A673 (cell line): ENCODE measurements around the gene ZSWIM9. TPM values are rescaled to one million over a fixed set of nuclear protein-coding genes. Genes with fewer than 3 reads are reported as not detected.

Experiments used
- BruUV-seq: library from RNA; stranded (reverse); fragments of 400-500 nt; replicated peaks from 2 replicates; lab custom pipeline; 2021; lab: Mats Ljungman, UMichigan
- CTCF ChIA-PET: fragments of 300-600 bp; sonication (Branson Sonifier 250); formaldehyde crosslinking; loops from one replicate; lab custom pipeline; 2022; ENCODE audit warnings: antibody characterized with exemption; lab: Charles Lee
- POLR2A ChIA-PET: fragments of 300-600 bp; sonication (Branson Sonifier 250); formaldehyde crosslinking; loops from one replicate; lab custom pipeline; 2022; ENCODE audit warnings: antibody characterized with exemption; ENCODE audit not compliant: low non-redundant PET; lab: Charles Lee
- DNase-seq: peaks from one replicate; pipeline ENCODE4 v3.0.0-alpha.2; 2015; ENCODE audit warnings: low spot score
- H3K27ac ChIP-seq: fragments of 200-600 bp; sonication (generic); 2 replicates; pipeline ENCODE4 v1.5.1; 2016; ENCODE audit warnings: mixed run types, low read depth, mild to moderate bottlenecking, mixed read lengths, antibody characterized with exemption, low read length; ENCODE audit not compliant: poor library complexity, severe bottlenecking
- H3K27me3 ChIP-seq: fragments of 200-600 bp; sonication (generic); replicated peaks from 2 replicates; pipeline ENCODE4 v1.6.1; 2017; ENCODE audit warnings: mixed run types, low read depth, mild to moderate bottlenecking, mixed read lengths, antibody characterized with exemption, low read length; ENCODE audit not compliant: insufficient read depth, poor library complexity
- H3K36me3 ChIP-seq: fragments of 200-600 bp; sonication (generic); 2 replicates; pipeline ENCODE4 v1.6.1; 2016; ENCODE audit warnings: mixed run types, mild to moderate bottlenecking, mixed read lengths, antibody characterized with exemption, low read length; ENCODE audit not compliant: insufficient read depth, poor library complexity, severe bottlenecking
- H3K4me1 ChIP-seq: fragments of 200-600 bp; sonication (generic); 2 replicates; pipeline ENCODE4 v1.6.1; 2017; ENCODE audit warnings: mixed run types, mild to moderate bottlenecking, mixed read lengths, antibody characterized with exemption, low read length; ENCODE audit not compliant: insufficient read depth, poor library complexity, severe bottlenecking
- H3K4me3 ChIP-seq: fragments of 200-600 bp; sonication (generic); 2 replicates; pipeline ENCODE4 v1.5.1; 2016; ENCODE audit warnings: low read depth, mixed run types, mild to moderate bottlenecking, mixed read lengths, low read length; ENCODE audit not compliant: poor library complexity, severe bottlenecking
- H3K9me3 ChIP-seq: fragments of 200-600 bp; sonication (generic); 2 replicates; pipeline ENCODE4 v1.6.1; 2016; ENCODE audit warnings: mixed run types, low read depth, mild to moderate bottlenecking, mixed read lengths, antibody characterized with exemption, low read length; ENCODE audit not compliant: poor library complexity, severe bottlenecking
- CTCF ChIP-seq: fragments of 300-800, 200-600 bp; sonication (generic); conservative IDR thresholded peaks from 2 replicates; pipeline ENCODE4 v1.5.1; 2017; ENCODE audit warnings: low read depth, mild to moderate bottlenecking, antibody characterized with exemption, low read length, moderate library complexity, mixed read lengths
- EZH2 ChIP-seq: fragments of 200-600 bp; sonication (generic); IDR thresholded peaks from 2 replicates; pipeline ENCODE4 v1.6.1; 2017; ENCODE audit warnings: borderline replicate concordance, low read depth, mild to moderate bottlenecking, mixed read lengths, antibody characterized with exemption, low read length; ENCODE audit not compliant: poor library complexity, severe bottlenecking
- intact Hi-C: fragments of 100-400 bp; cut with micrococcal nuclease; formaldehyde crosslinking; loops from one replicate; pipeline ENCODE4 v1.10.0; 2022; ENCODE audit not compliant: unreplicated experiment
- total RNA-seq: library from RNA; stranded (reverse); gene quantifications from 2 replicates; pipeline ENCODE4 v1.2.3, GENCODE V29; 2021

ZSWIM9 gene
- total RNA-seq, 1 experiment from 2014 or later: 12.0 TPM

- peak; percentile 75 for DNase-seq
- ChIA-PET POLR2A (interaction anchor here (0.7 kb wide), 1 partner anchor 15 kb away, joined by 13 read pairs; no protein-coding TSS in a partner anchor), CTCF (interaction anchor here (0.7 to 1.0 kb wide), 3 partner anchors 34 to 577 kb away, joined by 4 to 9 read pairs (median 6); partner anchors contain the start of gene IZUMO1)
- Histone ChIP-seq H3K4me3 (peak overlapping the region; percentile 100), H3K27me3 (no peaks in the 10 kb centered on the region), H3K9me3 (no peaks in the 10 kb centered on the region), H3K27ac (peak overlapping the region; percentile 99), H3K36me3 (peaks cover 20% of the 10 kb centered on the region), H3K4me1 (peaks cover 20% of the 10 kb centered on the region)
- TF ChIP-seq EZH2 (no peak), CTCF (no peak)
- intact Hi-C loops: no loop called here
- BruUV-seq: no TSS peak
These were observed 922 bp upstream of the ZSWIM9 start for GRCh38 chr19:48169578-48169938.

- TF ChIP-seq EZH2: no peak
- no peak for TF ChIP-seq CTCF
- BruUV-seq: no TSS peak
- POLR2A ChIA-PET: no interaction called here
- Histone ChIP-seq H3K4me3 (peak overlapping the region; percentile 100), H3K27me3 (no peaks in the 10 kb centered on the region), H3K27ac (peak overlapping the region; percentile 99), H3K36me3 (peaks cover 27% of the 10 kb centered on the region), H3K9me3 (no peaks in the 10 kb centered on the region), H3K4me1 (peaks cover 14% of the 10 kb centered on the region)
- no peak for DNase-seq
- CTCF ChIA-PET: no interaction called here
- intact Hi-C loops: no loop called here
These were observed 402 bp downstream of the ZSWIM9 start for GRCh38 chr19:48170817-48171347.

GRCh38 chr19:48171710-48172109 is 1.2 kb downstream of the ZSWIM9 start:
- ChIA-PET CTCF (no interaction called here), POLR2A (no interaction called here)
- intact Hi-C loops: no loop called here
- no peaks in the 10 kb centered on the region for H3K27me3 ChIP-seq
- H3K9me3 ChIP-seq: no peaks in the 10 kb centered on the region
- no peak for TF ChIP-seq EZH2
- DNase-seq: no peak
- H3K27ac ChIP-seq: peak overlapping the region; percentile 99
- no TSS peak for BruUV-seq
- peaks cover 10% of the 10 kb centered on the region for H3K4me1 ChIP-seq
- H3K36me3 ChIP-seq: peaks cover 27% of the 10 kb centered on the region
- peak overlapping the region; percentile 100 for H3K4me3 ChIP-seq
